Thoracic aorta (tissue), 2 donors: ENCODE results near the gene SHISAL2A. TPM values are rescaled to one million over a fixed set of nuclear protein-coding genes. Genes with fewer than 3 reads are reported as not detected.

Source experiments
- ATAC-seq: fragments of 150-250 bp; one replicate; pipeline ENCODE4 v1.8.0; 2017; ENCODE audit warnings: low read depth; ENCODE audit not compliant: insufficient number of reproducible peaks, low FRiP score
- DNase-seq: peaks from one replicate; pipeline ENCODE4 v3.0.0-alpha.2; 2020; ENCODE audit warnings: low spot score
- H3K27ac ChIP-seq, 2 donors: fragments of 200-600 bp; sonication (generic); 1 replicate in 1 of 2; 2 replicates in 1 of 2; pipeline ENCODE4 v1.5.1; 2016; ENCODE audit warnings: mild to moderate bottlenecking in 2 of 2, moderate library complexity in 2 of 2
- H3K27me3 ChIP-seq: fragments of 200-600 bp; sonication (generic); replicated peaks from 2 replicates; pipeline ENCODE4 v1.6.0; 2016; ENCODE audit warnings: mild to moderate bottlenecking; ENCODE audit not compliant: insufficient read depth
- H3K36me3 ChIP-seq: fragments of 200-600 bp; sonication (generic); one replicate; pipeline ENCODE4 v1.5.1; 2016
- H3K4me1 ChIP-seq, 2 donors: fragments of 200-600 bp; sonication (generic); 1 replicate in 1 of 2; 2 replicates in 1 of 2; pipeline versions ENCODE4 v1.5.1 to v1.6.0; 2016; ENCODE audit warnings: low read depth in 2 of 2, mild to moderate bottlenecking in 1 of 2; ENCODE audit not compliant: control insufficient read depth in 1 of 2
- H3K4me3 ChIP-seq: fragments of 200-600 bp; sonication (generic); 2 replicates; pipeline ENCODE4 v1.5.1; 2016; ENCODE audit warnings: mild to moderate bottlenecking
- H3K9me3 ChIP-seq: fragments of 200-600 bp; sonication (generic); 2 replicates; pipeline ENCODE4 v1.5.1; 2016
- total RNA-seq, 2 donors: library from RNA; depleted of rRNA; stranded (reverse); fragments of >200 nt; gene quantifications; one replicate each; pipeline versions ENCODE4 v1.1.0 to v1.2.3, GENCODE V29; 2016
- TF ChIP-seq, protein P1 (sequence below): fragments of 200-600 bp; sonication (generic); IDR thresholded peaks from one replicate; pipeline ENCODE4 v1.5.1; 2019; ENCODE audit warnings: antibody characterized with exemption

SHISAL2A gene
- total RNA-seq, 2 donors from 2014 or later = 0.54 TPM; not detected in 1

DNA sequence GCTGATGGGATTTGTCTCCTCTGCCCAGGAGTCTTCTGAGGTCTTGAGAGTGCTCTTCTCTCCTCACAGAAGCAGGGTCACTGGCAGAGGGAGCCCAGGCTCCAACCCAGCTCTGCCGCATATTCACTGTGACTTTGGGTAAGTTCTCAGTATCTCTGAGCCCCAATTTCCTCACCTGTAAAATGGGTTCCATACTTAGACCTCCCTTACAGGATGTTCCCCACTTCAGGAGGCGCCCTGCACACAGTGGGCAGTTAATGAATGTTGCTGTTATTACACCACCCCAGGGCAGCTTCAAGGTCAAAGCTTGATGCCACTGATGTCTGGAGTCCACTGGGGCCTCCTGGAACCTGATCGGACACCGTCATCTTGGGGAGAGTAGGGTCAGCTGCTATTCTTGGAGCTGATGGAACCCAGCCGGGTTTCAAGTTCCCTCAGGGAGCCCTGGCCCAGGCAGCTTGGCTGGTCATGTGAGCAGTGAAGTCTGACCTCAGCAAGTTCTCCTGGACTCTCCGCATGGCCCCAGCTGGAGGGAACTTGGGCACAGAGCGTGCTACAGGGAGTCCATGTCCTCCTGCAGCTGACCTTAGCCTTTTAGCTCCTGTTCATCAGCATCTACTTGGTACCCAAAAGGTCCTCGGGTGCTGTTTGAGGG is 43.4 kb downstream of the SHISAL2A start:
- DNase-seq = no peak
- ATAC-seq = no peak
- Histone ChIP-seq H3K4me3 (no peak overlapping the region), H3K36me3 (no peaks in the 10 kb centered on the region), H3K27me3 (no peaks in the 10 kb centered on the region), H3K4me1 (no peaks in the 10 kb centered on the region), H3K9me3 (no peaks in the 10 kb centered on the region), H3K27ac (no peak overlapping the region)
- TF ChIP-seq, protein P1, sequence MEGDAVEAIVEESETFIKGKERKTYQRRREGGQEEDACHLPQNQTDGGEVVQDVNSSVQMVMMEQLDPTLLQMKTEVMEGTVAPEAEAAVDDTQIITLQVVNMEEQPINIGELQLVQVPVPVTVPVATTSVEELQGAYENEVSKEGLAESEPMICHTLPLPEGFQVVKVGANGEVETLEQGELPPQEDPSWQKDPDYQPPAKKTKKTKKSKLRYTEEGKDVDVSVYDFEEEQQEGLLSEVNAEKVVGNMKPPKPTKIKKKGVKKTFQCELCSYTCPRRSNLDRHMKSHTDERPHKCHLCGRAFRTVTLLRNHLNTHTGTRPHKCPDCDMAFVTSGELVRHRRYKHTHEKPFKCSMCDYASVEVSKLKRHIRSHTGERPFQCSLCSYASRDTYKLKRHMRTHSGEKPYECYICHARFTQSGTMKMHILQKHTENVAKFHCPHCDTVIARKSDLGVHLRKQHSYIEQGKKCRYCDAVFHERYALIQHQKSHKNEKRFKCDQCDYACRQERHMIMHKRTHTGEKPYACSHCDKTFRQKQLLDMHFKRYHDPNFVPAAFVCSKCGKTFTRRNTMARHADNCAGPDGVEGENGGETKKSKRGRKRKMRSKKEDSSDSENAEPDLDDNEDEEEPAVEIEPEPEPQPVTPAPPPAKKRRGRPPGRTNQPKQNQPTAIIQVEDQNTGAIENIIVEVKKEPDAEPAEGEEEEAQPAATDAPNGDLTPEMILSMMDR = no peak

DNA sequence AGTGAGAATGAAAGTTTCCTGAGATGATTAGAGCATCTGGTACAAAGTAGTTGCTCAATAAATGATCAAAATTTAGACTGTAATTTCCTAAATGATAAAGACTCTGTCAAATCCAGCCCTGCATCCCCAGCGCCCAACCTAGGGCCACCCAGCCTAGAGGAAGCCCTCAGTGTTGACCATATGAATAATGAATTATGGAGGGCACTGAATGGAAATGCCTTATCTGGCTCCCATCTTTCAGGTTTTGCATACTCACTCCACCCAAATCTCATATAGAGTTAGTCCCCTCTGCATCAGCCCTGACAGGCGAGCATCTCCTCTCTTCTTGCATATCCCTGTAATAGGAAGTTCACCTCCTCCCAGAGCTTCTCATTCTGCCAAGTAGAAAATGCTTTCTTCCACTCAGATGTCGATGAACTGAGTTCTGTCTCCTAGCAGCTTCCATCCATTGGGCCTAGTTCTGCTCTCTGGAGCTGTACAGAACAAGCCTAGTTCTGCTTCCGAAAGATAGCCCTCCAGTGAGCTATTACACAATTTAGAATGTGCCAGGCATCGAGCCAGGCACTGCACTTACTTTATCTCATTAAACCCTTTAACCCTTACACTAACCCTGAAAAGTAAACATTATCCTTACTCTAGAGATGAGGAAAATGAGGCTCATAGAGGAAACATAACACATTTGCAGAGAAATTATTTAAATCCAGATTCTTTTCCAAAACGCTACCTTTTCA is 44.3 kb downstream of the SHISAL2A start:
- no peaks in the 10 kb centered on the region for H3K36me3 ChIP-seq
- H3K4me1 ChIP-seq = no peaks in the 10 kb centered on the region
- no peaks in the 10 kb centered on the region for H3K9me3 ChIP-seq
- DNase-seq (no peak), ATAC-seq (no peak)
- no peak overlapping the region for H3K4me3 ChIP-seq
- no peaks in the 10 kb centered on the region for H3K27me3 ChIP-seq
- TF ChIP-seq, protein P1 = no peak
- no peak overlapping the region for H3K27ac ChIP-seq

DNA sequence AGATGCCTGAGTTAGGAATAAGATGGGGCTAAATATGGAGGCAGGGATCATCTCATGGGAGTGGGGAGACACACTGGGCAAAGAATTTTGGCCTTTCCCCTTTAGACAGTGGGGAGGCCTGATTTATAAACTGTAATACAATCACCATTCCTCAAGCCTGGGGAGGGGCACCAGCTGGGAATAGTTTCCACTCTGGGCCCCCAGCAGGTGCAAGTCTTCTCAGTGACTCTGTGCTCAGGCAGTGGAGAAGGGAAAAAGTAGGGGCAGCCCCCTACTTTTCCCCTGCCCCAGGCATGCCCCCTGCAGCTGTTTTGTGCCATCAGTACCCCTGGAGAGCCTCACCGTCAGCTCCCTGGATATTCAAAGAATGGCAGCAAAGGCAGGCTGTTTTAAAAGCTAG is 46.1 kb downstream of the SHISAL2A start:
- no peak for DNase-seq
- Histone ChIP-seq H3K27ac (no peak overlapping the region), H3K4me3 (no peak overlapping the region), H3K4me1 (no peaks in the 10 kb centered on the region), H3K27me3 (no peaks in the 10 kb centered on the region), H3K36me3 (no peaks in the 10 kb centered on the region), H3K9me3 (no peaks in the 10 kb centered on the region)
- ATAC-seq = no peak
- TF ChIP-seq, protein P1 = no peak

DNA sequence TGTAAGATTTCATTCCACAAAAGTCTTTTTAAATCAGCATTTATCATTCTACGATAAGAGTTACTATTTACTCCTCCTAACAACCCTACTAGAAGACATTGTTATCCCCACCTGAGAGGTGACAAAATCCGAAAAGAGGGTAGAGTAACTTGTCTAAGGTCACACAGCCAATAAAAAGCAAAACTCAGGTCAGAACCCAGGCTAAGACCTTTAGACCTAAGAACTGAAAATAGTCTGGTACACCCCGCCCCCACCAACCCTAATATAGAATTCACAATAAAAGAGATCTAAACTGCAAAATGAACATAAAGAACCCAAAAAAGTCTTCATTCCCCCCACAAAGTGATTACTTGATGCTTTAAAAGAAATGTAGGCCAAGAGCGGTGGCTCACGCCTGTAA is 46.5 kb downstream of the SHISAL2A start:
- no peaks in the 10 kb centered on the region for H3K36me3 ChIP-seq
- DNase-seq = no peak
- no peak for ATAC-seq
- TF ChIP-seq, protein P1 = no peak
- H3K4me1 ChIP-seq = no peaks in the 10 kb centered on the region
- no peak overlapping the region for H3K4me3 ChIP-seq
- H3K27ac ChIP-seq = no peak overlapping the region
- no peaks in the 10 kb centered on the region for H3K27me3 ChIP-seq
- H3K9me3 ChIP-seq = no peaks in the 10 kb centered on the region

DNA sequence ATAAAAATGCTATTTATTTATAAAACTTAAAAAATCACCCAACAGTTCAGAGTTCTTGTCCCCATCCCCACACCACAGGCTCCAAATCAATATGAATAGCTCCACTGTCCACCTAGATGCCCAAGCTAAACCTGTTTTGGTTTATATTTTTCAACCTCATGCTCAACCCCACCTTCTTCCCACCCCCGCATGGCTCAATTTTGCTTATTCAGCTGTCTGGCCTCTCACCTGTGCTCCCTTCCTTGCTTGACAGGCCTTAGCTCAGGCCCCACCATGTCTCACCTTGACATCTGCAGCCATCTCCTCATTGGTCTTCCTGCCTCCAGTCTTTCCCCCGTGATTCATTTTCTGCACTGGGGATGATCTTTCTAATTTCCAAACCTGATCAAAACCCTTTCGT is 47.4 kb downstream of the SHISAL2A start:
- no peaks in the 10 kb centered on the region for H3K27me3 ChIP-seq
- no peak overlapping the region for H3K27ac ChIP-seq
- no peak for DNase-seq
- H3K4me3 ChIP-seq = no peak overlapping the region
- no peaks in the 10 kb centered on the region for H3K36me3 ChIP-seq
- no peaks in the 10 kb centered on the region for H3K4me1 ChIP-seq
- ATAC-seq = no peak
- TF ChIP-seq, protein P1 = no peak
- H3K9me3 ChIP-seq = no peaks in the 10 kb centered on the region
